Stimulated activated CD8-positive, alpha-beta memory T cell treated with anti-CD3 and anti-CD28 coated beads, Interleukin-7, amount 100 ng/mL, for 1 hour (primary cell): Measurements from ENCODE around the gene GIPC3.

ENCODE experiments used
- DNase-seq, 2 donors: peaks; one replicate each; pipeline ENCODE4 v3.0.0-alpha.2; 2020; ENCODE audit warnings: low read depth in 2 of 2

The GIPC3 gene

DNA sequence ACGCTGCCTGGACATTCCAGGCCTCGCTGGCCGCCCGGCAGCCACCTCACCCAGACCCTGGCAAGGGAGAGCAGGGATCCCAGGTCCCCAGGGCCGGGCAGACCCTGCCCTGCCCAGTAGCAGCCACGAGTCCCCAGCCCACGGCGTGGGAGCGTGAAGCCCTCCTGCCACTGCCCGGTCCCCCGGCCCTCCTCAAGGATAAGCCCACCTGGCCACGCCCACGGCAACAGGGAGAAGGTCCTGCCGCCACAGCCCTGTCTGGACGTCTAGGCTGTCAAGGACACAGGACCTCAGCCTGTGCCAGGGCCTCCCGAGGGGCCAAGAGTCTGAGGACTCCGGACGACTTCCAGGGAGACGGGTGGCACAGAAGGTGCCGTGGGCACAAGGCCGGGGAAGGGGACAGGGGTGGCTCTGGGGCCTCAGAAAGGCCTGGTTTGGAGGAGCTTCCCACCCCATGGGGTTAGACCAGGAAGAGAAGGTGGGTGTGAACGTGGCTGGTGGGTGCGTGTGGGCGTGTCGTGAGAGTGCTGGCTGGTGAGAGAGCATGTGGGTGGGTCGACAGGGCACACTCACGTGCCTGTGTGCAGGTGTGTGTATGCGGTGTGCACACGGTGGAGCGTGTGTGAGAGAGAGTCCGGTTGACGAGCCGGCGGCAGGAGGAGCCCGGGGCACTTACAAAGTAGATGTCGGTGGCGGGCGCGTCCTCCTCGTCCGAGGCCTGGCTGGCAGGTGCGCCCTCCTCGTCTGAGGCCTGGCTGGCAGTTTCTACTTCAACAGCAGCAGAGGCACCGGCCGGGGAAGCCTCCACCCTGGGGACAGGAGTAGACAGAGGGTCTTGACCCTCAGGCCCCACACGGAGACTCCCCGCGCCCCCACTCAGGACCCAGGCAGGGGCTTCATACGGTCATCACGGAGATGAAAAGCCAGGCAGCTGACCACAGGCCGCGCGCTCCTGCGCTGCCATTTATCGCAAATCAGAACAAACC is 53.2 kb downstream of the GIPC3 start:
- no peak for DNase-seq

DNA sequence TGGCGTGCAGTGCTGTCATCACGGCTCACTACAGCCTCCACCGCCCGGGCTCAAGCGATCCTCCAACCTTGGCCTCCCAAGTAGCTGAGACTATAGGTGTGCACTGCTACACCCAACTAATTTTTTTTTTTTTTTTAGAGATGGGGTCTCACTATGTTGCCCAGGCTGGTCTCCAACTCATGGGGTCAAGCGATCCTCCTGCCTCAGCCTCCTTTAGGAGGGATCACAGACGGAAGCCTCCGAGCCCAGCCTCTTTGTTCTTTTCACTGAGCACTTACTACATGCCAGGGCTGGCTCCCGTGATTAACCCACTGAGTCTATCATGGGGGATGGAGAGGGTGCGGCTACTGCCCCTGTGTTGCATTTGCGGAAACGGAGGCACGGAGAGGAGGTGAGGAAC is 54.2 kb downstream of the GIPC3 start:
- no peak for DNase-seq

DNA sequence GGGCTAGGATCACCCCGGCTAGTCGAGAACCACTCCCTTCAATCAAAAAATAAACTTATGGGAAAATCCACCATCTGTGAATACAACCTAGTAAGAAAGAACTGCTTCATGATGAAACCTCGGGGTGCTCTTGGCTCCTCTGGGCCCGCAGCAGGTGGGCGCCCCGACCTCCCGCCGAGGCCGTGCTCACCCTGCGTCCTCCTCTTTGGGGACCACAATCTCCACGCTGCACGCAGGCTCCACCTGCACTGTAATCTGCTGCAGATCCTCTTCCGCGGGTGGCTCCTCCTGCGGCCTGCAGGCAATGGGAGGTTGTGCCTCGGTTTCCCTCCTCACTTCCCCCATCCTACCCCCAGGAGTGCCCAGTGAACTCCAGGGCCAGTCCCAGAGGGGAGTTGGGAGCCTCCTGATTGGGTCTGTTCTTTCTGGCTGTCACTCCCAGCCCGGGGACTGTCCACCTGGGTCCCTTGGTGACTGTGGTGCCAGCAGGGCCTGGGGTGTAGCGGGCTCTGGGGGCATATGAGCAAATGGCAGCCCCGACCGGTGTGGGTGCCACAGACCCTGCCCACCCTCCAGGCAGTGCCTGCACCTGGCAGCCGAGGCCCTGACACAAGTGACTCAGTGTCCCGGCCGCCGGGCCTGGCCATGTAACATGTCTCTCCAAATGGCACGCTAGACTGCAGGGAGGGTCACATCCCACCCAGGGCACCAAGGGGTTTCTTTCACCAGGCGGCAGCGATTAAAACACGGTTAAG is 56.4 kb downstream of the GIPC3 start:
- DNase-seq: no peak

DNA sequence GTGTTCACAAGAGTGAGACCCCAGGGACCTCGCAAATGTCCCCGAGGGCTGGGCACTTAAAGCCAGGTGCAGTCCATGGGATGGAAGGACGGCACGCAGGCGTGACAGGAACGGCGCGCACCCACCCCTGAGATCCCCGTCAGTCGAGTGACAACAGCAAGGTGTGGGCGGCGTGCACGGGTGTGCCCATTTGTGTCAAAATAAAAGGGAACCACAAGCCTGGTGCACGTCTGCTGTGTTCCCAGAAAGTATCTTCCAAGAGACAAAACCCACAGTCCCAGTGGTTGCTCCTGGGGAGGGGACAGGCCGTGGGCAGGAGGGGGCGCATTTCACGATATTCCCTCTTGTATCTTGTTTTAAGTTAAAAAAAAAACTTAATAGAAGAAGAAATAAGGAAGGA is 57.0 kb downstream of the GIPC3 start:
- no peak for DNase-seq
